GM23338 (cell line): ENCODE data around the gene DFFB. TPM values are rescaled to one million over a fixed set of nuclear protein-coding genes. Genes with fewer than 3 reads are reported as not detected.

Experiments
- ATAC-seq: fragments of 200-7000 bp; cut with Tn5 transposase; 3 replicates; pipeline ENCODE4 v1.9.1; 2020
- DNase-seq: peaks from one replicate; pipeline ENCODE4 v3.0.0-alpha.2; 2015; ENCODE audit warnings: low spot score
- H2AFZ ChIP-seq: fragments of 200-600 bp; sonication (generic); 2 replicates; pipeline ENCODE4 v1.8.0; 2016; ENCODE audit warnings: antibody characterized with exemption, mild to moderate bottlenecking, moderate library complexity
- H3F3A ChIP-seq: fragments of 200-600 bp; sonication (generic); replicated peaks from 2 replicates; pipeline ENCODE4 v1.8.0; 2017; ENCODE audit warnings: antibody characterized with exemption, mixed run types, low read depth
- H3K27ac ChIP-seq: fragments of 200-600 bp; sonication (generic); 2 replicates; pipeline ENCODE4 v1.6.1; 2016; ENCODE audit warnings: low read depth
- H3K27me3 ChIP-seq: fragments of 200-600 bp; sonication (generic); 2 replicates; pipeline ENCODE4 v1.8.0; 2016; ENCODE audit warnings: mild to moderate bottlenecking, mixed run types, moderate library complexity; ENCODE audit not compliant: insufficient read depth
- H3K36me3 ChIP-seq: fragments of 200-600 bp; sonication (generic); 2 replicates; pipeline ENCODE4 v1.8.0; 2016; ENCODE audit warnings: mild to moderate bottlenecking; ENCODE audit not compliant: insufficient read depth
- H3K4me1 ChIP-seq: fragments of 200-600 bp; sonication (generic); 2 replicates; pipeline ENCODE4 v1.8.0; 2016; ENCODE audit warnings: mild to moderate bottlenecking, moderate library complexity; ENCODE audit not compliant: insufficient read depth
- H3K4me2 ChIP-seq: fragments of 200-600 bp; sonication (generic); 2 replicates; pipeline ENCODE4 v1.7.1; 2017; ENCODE audit warnings: mixed run types
- H3K4me3 ChIP-seq: fragments of 200-600 bp; sonication (generic); 2 replicates; pipeline ENCODE4 v1.6.1; 2016; ENCODE audit warnings: mixed run types
- H3K79me2 ChIP-seq: fragments of 200-600 bp; sonication (generic); replicated peaks from 2 replicates; pipeline ENCODE4 v1.8.0; 2017; ENCODE audit warnings: mild to moderate bottlenecking; ENCODE audit not compliant: insufficient read depth
- H3K9me2 ChIP-seq: fragments of 200-600 bp; sonication (generic); 2 replicates; pipeline ENCODE4 v1.8.0; 2017; ENCODE audit not compliant: insufficient read depth
- H4K20me1 ChIP-seq: fragments of 200-600 bp; sonication (generic); replicated peaks from 2 replicates; pipeline ENCODE4 v1.8.0; 2017; ENCODE audit warnings: mild to moderate bottlenecking; ENCODE audit not compliant: insufficient read depth
- H3K27ac Mint-ChIP-seq: 2 replicates; pipeline ENCODE4 v1.8.0; 2020; ENCODE audit warnings: inconsistent platforms, mild to moderate bottlenecking, moderate library complexity, mixed read lengths
- H3K27me3 Mint-ChIP-seq: 3 replicates; pipeline ENCODE4 v1.8.0; 2022; ENCODE audit warnings: low read depth, mild to moderate bottlenecking, moderate library complexity, mixed read lengths, inconsistent platforms; ENCODE audit not compliant: insufficient read depth, poor library complexity
- H3K36me3 Mint-ChIP-seq: 3 replicates; pipeline ENCODE4 v1.8.0; 2021; ENCODE audit warnings: low read depth, mild to moderate bottlenecking, inconsistent platforms, moderate library complexity, mixed read lengths
- H3K4me1 Mint-ChIP-seq: 3 replicates; pipeline ENCODE4 v1.8.0; 2020; ENCODE audit warnings: mild to moderate bottlenecking, inconsistent platforms, mixed read lengths
- H3K4me3 Mint-ChIP-seq: 3 replicates; pipeline ENCODE4 v1.8.0; 2021; ENCODE audit warnings: moderate library complexity, mild to moderate bottlenecking, inconsistent platforms, mixed read lengths
- H3K9me3 Mint-ChIP-seq: 3 replicates; pipeline ENCODE4 v1.8.0; 2020; ENCODE audit warnings: moderate library complexity, mild to moderate bottlenecking, inconsistent platforms, mixed read lengths
- CREB1 ChIP-seq: fragments of 250-450 bp; sonication (Bioruptor Pico); IDR thresholded peaks from 2 replicates; pipeline ENCODE4 v1.5.0; 2020; ENCODE audit warnings: low read depth, mild to moderate bottlenecking, moderate library complexity
- CTCF ChIP-seq, 2 experiments: fragments of 200-600 bp in 1 of 2; sonication (generic) in 1 of 2; conservative IDR thresholded peaks; 2 replicates each; pipeline versions ENCODE4 v1.5.1 to v1.6.1; 2016 to 2017; ENCODE audit warnings: antibody characterized with exemption in 2 of 2, low read depth in 2 of 2, mild to moderate bottlenecking in 2 of 2, moderate library complexity in 1 of 2
- EZH2 ChIP-seq: fragments of 200-600 bp; sonication (generic); IDR thresholded peaks from one replicate; pipeline ENCODE4 v1.8.0; 2017; ENCODE audit warnings: antibody characterized with exemption, mild to moderate bottlenecking, low read depth; ENCODE audit not compliant: unreplicated experiment
- EZH2phosphoT487 ChIP-seq: fragments of 200-600 bp; sonication (generic); IDR thresholded peaks from one replicate; pipeline ENCODE4 v1.8.1; 2018; ENCODE audit warnings: antibody characterized with exemption; ENCODE audit not compliant: unreplicated experiment
- JUNB ChIP-seq: IDR thresholded peaks from one replicate; pipeline ENCODE4 v1.6.1; 2016; ENCODE audit warnings: antibody characterized with exemption; ENCODE audit not compliant: unreplicated experiment
- NANOG ChIP-seq: IDR thresholded peaks from 2 replicates; pipeline ENCODE4 v1.6.1; 2016; ENCODE audit warnings: antibody characterized with exemption, borderline replicate concordance
- POLR2AphosphoS5 ChIP-seq: IDR thresholded peaks from 2 replicates; pipeline ENCODE4 v1.6.1; 2016; ENCODE audit warnings: antibody characterized with exemption, low read depth
- STAT1 ChIP-seq: IDR thresholded peaks from one replicate; pipeline ENCODE4 v1.6.1; 2016; ENCODE audit warnings: antibody characterized with exemption; ENCODE audit not compliant: unreplicated experiment
- ZNF114 ChIP-seq: fragments of 250-450 bp; sonication (Bioruptor Pico); IDR thresholded peaks from 2 replicates; pipeline ENCODE4 v1.5.0; 2020; ENCODE audit warnings: mild to moderate bottlenecking, moderate library complexity
- ZNF331 ChIP-seq: fragments of 250-450 bp; sonication (Bioruptor Pico); IDR thresholded peaks from 2 replicates; pipeline ENCODE4 v1.5.0; 2020; ENCODE audit warnings: low read depth, mild to moderate bottlenecking, moderate library complexity
- polyA plus RNA-seq: library from polyadenylated mRNA; unstranded; fragments of >200 nt; fragmentation: Nextera tagmentation; extraction: Ambion mirVana; gene quantifications from 2 replicates; pipeline ENCODE4 v1.2.1, GENCODE V29; 2016
- total RNA-seq: library from RNA; depleted of rRNA; stranded (reverse); fragments of >200 nt; shearing (Covaris generic); gene quantifications from 2 replicates; pipeline ENCODE4 v1.2.3, GENCODE V29; 2014
- TF ChIP-seq, protein P1 (sequence below): fragments of 250-450 bp; sonication (Bioruptor Pico); IDR thresholded peaks from 2 replicates; pipeline ENCODE4 v1.5.0; 2020; ENCODE audit warnings: mild to moderate bottlenecking, moderate library complexity
- TF ChIP-seq, protein P2 (sequence below): IDR thresholded peaks from 2 replicates; pipeline ENCODE4 v1.6.1; 2016; ENCODE audit warnings: antibody characterized with exemption
- TF ChIP-seq, protein P3 (sequence below): IDR thresholded peaks from one replicate; pipeline ENCODE4 v1.6.1; 2018; ENCODE audit warnings: antibody characterized with exemption; ENCODE audit not compliant: unreplicated experiment

DFFB gene
- total and polyA plus RNA-seq, 2 experiments from 2014 or later: 6.5 to 18.1 TPM

DNA sequence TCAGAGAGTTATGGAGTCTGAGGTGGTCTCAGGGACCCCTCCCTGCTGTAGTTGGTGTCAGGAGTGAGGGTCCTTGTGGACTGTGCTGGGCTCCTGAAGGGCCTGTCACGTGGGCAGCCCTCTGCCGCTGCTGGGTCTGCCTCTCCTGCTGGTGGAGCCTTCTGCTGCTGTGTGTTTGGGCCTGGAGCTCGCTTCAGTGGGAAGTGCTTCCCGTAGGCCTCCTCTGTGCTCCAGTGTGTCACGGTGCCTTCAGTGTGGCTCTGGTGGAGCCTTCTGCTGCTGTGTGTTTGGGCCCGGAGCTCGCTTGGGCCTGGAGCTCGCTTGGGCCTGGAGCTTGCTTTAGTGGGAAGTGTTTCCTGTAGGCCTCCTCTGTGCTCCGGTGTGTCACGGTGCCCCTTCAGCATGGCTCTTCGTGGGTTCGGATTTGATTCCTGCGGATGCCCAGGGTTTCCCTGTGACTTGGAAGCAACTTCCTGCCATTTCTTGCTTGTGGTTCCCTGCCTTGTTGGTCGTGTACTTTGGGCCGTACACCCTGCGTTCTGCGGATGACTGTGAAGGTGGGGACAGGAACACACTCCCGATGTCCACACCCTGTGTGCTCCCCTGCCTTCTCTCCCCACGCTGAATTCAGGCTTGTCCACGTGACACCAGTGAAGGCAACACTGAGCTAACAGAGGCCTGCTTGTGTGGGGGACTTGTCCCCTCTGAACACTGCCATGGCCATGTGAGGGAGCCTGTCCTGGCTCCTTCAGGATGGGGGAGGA is 23.3 kb downstream of the DFFB start:
- Mint-ChIP-seq H3K4me1 (no peaks in the 10 kb centered on the region), H3K27me3 (peaks cover 4% of the 10 kb centered on the region), H3K9me3 (peaks cover 18% of the 10 kb centered on the region), H3K27ac (no peak overlapping the region), H3K4me3 (no peak overlapping the region), H3K36me3 (peaks cover 28% of the 10 kb centered on the region)
- TF ChIP-seq, protein P1, sequence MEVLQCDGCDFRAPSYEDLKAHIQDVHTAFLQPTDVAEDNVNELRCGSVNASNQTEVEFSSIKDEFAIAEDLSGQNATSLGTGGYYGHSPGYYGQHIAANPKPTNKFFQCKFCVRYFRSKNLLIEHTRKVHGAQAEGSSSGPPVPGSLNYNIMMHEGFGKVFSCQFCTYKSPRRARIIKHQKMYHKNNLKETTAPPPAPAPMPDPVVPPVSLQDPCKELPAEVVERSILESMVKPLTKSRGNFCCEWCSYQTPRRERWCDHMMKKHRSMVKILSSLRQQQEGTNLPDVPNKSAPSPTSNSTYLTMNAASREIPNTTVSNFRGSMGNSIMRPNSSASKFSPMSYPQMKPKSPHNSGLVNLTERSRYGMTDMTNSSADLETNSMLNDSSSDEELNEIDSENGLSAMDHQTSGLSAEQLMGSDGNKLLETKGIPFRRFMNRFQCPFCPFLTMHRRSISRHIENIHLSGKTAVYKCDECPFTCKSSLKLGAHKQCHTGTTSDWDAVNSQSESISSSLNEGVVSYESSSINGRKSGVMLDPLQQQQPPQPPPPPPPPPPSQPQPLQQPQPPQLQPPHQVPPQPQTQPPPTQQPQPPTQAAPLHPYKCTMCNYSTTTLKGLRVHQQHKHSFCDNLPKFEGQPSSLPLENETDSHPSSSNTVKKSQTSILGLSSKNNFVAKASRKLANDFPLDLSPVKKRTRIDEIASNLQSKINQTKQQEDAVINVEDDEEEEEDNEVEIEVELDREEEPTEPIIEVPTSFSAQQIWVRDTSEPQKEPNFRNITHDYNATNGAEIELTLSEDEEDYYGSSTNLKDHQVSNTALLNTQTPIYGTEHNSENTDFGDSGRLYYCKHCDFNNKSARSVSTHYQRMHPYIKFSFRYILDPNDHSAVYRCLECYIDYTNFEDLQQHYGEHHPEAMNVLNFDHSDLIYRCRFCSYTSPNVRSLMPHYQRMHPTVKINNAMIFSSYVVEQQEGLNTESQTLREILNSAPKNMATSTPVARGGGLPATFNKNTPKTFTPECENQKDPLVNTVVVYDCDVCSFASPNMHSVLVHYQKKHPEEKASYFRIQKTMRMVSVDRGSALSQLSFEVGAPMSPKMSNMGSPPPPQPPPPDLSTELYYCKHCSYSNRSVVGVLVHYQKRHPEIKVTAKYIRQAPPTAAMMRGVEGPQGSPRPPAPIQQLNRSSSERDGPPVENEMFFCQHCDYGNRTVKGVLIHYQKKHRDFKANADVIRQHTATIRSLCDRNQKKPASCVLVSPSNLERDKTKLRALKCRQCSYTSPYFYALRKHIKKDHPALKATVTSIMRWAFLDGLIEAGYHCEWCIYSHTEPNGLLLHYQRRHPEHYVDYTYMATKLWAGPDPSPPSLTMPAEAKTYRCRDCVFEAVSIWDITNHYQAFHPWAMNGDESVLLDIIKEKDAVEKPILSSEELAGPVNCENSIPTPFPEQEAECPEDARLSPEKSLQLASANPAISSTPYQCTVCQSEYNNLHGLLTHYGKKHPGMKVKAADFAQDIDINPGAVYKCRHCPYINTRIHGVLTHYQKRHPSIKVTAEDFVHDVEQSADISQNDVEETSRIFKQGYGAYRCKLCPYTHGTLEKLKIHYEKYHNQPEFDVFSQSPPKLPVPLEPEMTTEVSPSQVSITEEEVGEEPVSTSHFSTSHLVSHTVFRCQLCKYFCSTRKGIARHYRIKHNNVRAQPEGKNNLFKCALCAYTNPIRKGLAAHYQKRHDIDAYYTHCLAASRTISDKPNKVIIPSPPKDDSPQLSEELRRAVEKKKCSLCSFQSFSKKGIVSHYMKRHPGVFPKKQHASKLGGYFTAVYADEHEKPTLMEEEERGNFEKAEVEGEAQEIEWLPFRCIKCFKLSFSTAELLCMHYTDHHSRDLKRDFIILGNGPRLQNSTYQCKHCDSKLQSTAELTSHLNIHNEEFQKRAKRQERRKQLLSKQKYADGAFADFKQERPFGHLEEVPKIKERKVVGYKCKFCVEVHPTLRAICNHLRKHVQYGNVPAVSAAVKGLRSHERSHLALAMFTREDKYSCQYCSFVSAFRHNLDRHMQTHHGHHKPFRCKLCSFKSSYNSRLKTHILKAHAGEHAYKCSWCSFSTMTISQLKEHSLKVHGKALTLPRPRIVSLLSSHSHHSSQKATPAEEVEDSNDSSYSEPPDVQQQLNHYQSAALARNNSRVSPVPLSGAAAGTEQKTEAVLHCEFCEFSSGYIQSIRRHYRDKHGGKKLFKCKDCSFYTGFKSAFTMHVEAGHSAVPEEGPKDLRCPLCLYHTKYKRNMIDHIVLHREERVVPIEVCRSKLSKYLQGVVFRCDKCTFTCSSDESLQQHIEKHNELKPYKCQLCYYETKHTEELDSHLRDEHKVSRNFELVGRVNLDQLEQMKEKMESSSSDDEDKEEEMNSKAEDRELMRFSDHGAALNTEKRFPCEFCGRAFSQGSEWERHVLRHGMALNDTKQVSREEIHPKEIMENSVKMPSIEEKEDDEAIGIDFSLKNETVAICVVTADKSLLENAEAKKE (CRISPR knock-in tag): no peak
- TF ChIP-seq STAT1 (no peak), EZH2 (no peak), ZNF114 (CRISPR knock-in tag) (no peak), EZH2phosphoT487 (no peak), NANOG (no peak), JUNB (no peak), CTCF (conservative IDR thresholded peaks at IDR 0.05; ENCODE audit: low read depth in 2 of 2) (no peak), POLR2AphosphoS5 (no peak), ZNF331 (CRISPR knock-in tag) (no peak), CREB1 (no peak)
- TF ChIP-seq, protein P2, sequence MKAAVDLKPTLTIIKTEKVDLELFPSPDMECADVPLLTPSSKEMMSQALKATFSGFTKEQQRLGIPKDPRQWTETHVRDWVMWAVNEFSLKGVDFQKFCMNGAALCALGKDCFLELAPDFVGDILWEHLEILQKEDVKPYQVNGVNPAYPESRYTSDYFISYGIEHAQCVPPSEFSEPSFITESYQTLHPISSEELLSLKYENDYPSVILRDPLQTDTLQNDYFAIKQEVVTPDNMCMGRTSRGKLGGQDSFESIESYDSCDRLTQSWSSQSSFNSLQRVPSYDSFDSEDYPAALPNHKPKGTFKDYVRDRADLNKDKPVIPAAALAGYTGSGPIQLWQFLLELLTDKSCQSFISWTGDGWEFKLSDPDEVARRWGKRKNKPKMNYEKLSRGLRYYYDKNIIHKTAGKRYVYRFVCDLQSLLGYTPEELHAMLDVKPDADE: no peak
- TF ChIP-seq, protein P3, sequence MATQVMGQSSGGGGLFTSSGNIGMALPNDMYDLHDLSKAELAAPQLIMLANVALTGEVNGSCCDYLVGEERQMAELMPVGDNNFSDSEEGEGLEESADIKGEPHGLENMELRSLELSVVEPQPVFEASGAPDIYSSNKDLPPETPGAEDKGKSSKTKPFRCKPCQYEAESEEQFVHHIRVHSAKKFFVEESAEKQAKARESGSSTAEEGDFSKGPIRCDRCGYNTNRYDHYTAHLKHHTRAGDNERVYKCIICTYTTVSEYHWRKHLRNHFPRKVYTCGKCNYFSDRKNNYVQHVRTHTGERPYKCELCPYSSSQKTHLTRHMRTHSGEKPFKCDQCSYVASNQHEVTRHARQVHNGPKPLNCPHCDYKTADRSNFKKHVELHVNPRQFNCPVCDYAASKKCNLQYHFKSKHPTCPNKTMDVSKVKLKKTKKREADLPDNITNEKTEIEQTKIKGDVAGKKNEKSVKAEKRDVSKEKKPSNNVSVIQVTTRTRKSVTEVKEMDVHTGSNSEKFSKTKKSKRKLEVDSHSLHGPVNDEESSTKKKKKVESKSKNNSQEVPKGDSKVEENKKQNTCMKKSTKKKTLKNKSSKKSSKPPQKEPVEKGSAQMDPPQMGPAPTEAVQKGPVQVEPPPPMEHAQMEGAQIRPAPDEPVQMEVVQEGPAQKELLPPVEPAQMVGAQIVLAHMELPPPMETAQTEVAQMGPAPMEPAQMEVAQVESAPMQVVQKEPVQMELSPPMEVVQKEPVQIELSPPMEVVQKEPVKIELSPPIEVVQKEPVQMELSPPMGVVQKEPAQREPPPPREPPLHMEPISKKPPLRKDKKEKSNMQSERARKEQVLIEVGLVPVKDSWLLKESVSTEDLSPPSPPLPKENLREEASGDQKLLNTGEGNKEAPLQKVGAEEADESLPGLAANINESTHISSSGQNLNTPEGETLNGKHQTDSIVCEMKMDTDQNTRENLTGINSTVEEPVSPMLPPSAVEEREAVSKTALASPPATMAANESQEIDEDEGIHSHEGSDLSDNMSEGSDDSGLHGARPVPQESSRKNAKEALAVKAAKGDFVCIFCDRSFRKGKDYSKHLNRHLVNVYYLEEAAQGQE: no peak
- Histone ChIP-seq H3K36me3 (no peaks in the 10 kb centered on the region), H4K20me1 (no peaks in the 10 kb centered on the region), H3K4me1 (no peaks in the 10 kb centered on the region), H2AFZ (no peak overlapping the region), H3F3A (no peaks in the 10 kb centered on the region), H3K4me3 (no peak overlapping the region), H3K27ac (no peak overlapping the region), H3K9me2 (no peaks in the 10 kb centered on the region; the same call in 1 of the 2 replicates), H3K79me2 (no peaks in the 10 kb centered on the region), H3K4me2 (no peak overlapping the region), H3K27me3 (no peaks in the 10 kb centered on the region)
- ATAC-seq (no peak), DNase-seq (no peak)
